ENCODE data around the gene DNM1L.
"Not testable (repeated sequence)": the region's sequence is repeated elsewhere in the genome, so short reads cannot be mapped to it uniquely, and the experiment has no call there.

Gene DNM1L

GRCh38 chr12:32697445-32697844 is 18.3 kb downstream of the DNM1L start:
- no peak for DNase-seq (ENCODE audit: low read depth)

GRCh38 chr12:32698285-32698684 is 19.2 kb downstream of the DNM1L start:
- no peak for DNase-seq (ENCODE audit: low read depth)

GRCh38 chr12:32699437-32699836 is 20.3 kb downstream of the DNM1L start:
- not testable (repeated sequence) for DNase-seq (ENCODE audit: low read depth)

DNA sequence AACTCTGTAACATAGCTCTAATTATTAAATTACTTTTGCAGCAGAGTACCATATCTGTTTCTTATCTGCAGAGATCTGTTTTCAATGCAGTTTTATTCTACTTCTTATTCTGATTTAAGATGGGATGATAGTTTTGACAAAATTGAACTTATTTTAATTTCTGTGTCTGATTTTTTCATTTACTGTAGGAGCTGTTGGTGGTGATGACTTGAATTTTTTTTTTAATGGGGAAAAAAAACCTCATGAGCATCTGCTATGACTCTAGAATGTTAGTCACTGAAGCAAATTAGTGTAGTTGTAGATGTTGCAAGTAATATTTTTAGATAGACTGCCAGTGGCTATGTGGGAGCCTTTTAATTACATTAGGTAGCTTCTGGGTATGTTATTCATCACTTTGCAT is 23.4 kb downstream of the DNM1L start:
- DNase-seq (ENCODE audit: low read depth), result peak; percentile 9

GRCh38 chr12:32702946-32703345 is 23.8 kb downstream of the DNM1L start:
- DNase-seq (ENCODE audit: low read depth), result no peak

GRCh38 chr12:32705783-32706182 is 26.7 kb downstream of the DNM1L start:
- DNase-seq (ENCODE audit: low read depth), result no peak

GRCh38 chr12:32706335-32707024 is 27.4 kb downstream of the DNM1L start:
- no peak for DNase-seq (ENCODE audit: low read depth)

GRCh38 chr12:32708926-32709325 is 29.8 kb downstream of the DNM1L start:
- DNase-seq (ENCODE audit: low read depth), result no peak

DNA sequence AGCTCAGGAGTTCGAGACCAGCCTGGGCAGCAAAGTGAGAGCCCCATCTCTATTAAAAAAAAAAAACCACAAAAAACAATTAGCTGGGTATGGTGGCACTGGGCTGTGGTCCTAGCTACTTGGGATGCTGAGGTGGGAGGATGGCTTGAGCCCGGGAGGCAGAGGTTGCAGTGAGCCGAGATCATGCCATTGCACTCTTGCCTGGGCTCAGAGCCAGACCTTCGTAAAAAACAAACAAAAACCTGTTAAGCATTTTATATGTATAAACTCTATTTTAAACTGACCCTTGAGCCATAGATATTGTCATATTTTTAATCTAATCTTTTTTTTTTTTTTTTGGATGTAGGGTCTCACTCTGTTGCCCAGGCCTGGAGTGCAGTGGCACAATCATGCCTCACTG is 35.7 kb downstream of the DNM1L start:
- no peak for DNase-seq (ENCODE audit: low read depth)

- no peak for DNase-seq (ENCODE audit: low read depth)
These were observed 39.8 kb downstream of the DNM1L start for GRCh38 chr12:32718926-32719325.

DNA sequence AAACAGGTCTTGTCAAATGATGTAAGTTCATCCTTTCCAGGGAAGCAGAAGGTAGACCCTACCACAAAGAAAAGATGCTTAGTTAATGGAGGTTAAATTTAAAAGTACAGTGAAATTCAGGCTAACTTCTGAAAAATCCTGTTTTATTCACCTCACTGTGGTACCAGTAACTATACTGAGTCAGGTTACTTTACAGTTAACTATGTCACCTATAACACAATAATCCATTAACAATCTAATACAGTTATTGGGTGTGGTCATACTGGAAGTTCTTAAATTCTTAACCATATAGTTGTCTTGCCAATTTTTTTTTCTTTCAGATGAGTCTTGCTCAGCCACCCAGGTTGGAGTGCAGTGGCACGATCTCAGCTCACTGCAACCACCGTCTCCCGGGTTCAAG is 46.2 kb downstream of the DNM1L start:
- not testable (repeated sequence) for DNase-seq (ENCODE audit: low read depth)

DNA sequence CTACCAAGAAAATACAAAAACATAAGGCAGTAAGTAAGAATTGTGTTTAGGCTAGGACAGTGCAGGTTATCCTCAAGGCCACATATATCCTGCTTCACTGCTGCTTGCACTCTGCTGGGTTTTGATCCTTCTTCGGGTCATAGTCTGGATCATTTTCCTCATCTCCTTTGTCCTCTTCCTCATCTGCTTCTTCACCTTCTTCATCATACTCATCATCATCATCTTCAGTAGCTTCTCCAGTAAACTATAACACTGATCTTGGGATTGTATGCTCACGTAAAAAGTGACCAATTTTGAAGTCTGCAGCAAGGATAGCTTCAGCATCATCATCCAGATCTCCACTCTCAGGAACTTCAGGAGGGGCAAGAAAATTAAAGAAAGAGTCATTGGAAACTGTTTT is 47.2 kb downstream of the DNM1L start:
- DNase-seq (ENCODE audit: low read depth), result no peak

- DNase-seq (ENCODE audit: low read depth), result no peak
These were observed 48.1 kb downstream of the DNM1L start for GRCh38 chr12:32727237-32727636.

DNA sequence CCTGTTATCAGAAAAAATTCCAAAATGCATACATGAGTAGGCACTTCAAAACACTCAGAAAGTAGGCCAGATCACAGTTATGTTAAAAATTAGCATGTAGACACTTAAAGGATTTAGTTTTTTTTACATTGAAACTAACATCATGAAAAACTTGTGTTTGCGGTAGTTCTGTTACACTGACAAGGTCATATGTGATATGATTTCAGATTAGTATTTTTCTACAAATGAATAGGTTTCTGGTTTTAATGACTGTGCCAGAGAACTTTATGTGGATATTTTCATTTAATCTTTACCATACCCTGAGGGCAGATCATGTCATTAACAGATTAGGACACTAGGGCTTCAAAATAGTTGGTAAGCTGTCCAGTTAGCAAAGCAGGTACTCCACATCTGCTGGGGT is 55.9 kb downstream of the DNM1L start:
- no peak for DNase-seq (ENCODE audit: low read depth)

- no peak for DNase-seq (ENCODE audit: low read depth)
These were observed 57.3 kb downstream of the DNM1L start for GRCh38 chr12:32736445-32736844.

GRCh38 chr12:32737715-32738114 is 58.6 kb downstream of the DNM1L start:
- no peak for DNase-seq (ENCODE audit: low read depth)

DNA sequence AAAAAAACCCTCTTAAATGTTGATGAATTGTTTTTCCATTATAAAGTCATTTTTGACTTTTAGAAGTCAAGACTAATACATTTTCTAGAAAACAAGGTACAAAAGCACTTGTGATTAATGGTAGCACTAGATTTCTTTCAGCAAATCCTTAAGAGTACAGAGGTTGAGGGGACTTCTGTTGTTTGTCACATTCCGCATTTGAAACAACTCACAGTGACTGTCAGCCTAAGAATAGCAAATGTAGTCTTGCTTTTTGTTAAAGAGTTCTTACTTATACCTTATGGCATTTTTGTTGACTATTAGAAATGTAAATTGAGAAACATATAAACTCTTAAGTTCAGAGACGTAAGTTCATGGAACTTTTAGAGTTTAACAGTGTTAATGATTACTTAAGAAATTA is 60.2 kb downstream of the DNM1L start:
- no peak for DNase-seq (ENCODE audit: low read depth)

DNA sequence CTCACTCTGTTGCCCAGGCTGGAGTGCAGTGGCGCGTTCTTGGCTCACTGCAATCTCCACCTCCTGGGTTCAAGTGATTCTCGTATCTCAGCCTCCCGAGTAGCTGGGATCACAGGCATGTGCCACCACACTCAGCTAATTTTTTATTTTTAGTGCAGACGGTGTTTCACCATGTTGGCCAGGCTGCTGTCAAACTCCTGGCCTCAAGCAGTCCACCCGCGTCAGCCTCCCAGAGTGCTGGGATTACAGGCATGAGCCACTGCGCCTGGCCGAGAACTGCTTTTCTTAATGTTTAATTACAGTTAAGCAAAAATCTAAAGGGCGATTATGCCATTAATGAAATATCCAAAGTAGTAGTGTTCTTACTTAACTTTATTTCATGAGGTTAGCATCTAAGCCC is 63.0 kb downstream of the DNM1L start:
- no peak for DNase-seq (ENCODE audit: low read depth)

- no peak for DNase-seq (ENCODE audit: low read depth)
These were observed 64.2 kb downstream of the DNM1L start for GRCh38 chr12:32743264-32743663.

GRCh38 chr12:32753605-32754004 is 74.5 kb downstream of the DNM1L start:
- DNase-seq (ENCODE audit: low read depth), result no peak

DNA sequence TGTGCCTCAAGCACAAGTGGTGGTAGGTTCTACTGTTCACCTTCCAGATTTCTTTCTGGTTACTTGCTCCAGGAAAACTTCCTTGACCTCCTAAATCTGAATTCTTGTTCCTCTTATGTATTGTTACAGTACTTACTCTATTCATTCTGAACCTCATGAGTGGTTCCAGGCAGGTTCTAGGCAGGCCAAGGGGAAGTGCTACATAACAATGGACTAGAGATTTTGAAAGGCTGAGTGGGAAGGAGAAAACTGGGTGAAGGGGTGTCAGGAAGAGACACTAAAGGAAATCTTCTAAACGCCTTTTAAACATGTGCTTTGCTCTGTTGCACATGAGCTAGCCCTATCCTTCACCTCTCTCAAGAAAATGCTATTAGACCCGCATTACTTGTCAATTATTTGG is 75.0 kb downstream of the DNM1L start:
- DNase-seq (ENCODE audit: low read depth), result no peak

GRCh38 chr12:32755051-32755653 is 76.1 kb downstream of the DNM1L start:
- peak; percentile 38 for DNase-seq (ENCODE audit: low read depth)

GRCh38 chr12:32755654-32756475 is 76.8 kb downstream of the DNM1L start, which contains the start of gene YARS2:
Gene YARS2, minus strand, starts transcription at chr12:32755897. Its CDS starts 23 bp downstream, at chr12:32755874.
- peak; percentile 85 for DNase-seq (ENCODE audit: low read depth)

All from GM04503 (cell line).